HG03520 (cell line): ENCODE measurements around the gene KCNE4.
"Not testable (repeated sequence)": the region's sequence is repeated elsewhere in the genome, so short reads cannot be mapped to it uniquely, and the experiment has no call there.

ENCODE experiments used
- ATAC-seq: cut with Tn5 transposase; IDR thresholded peaks from one replicate; pipeline ENCODE4 v1.9.1; 2021; ENCODE audit warnings: mild to moderate bottlenecking, moderate library complexity; ENCODE audit not compliant: unreplicated experiment

Gene KCNE4

DNA sequence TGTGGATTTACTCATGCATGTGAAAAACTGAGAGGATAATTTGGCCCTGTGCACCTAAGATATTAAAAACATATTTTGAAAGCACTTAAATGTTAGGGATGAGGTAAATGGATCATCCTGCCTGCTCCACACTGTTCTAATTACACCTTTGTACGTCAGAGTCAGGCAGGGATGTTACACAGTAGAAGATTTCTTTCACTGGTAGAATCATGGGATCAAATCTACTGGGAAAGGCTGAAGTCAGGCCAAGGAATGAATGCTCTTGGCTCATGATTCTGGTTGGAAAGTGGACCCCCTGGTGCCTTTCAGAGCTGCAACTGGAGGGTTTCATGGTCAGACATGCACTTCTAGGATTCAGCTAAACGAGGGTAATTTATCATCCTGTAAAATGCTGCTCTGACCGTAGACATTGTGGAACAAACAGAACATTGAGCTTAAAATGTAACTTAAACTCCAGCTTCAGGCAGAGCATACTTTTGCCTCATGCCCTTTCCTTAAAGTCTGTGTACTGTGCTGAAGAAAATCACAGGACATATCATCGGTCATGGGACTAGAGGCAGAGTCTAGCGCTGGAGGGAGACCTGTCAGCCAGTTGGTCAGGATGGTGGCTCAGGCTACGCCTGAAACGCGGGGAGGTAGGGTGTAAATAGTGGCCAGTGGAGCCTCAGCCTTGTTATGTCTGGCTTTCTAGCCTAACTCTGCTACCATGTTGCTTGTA, 4.9 kb downstream of the KCNE4 start:
- ATAC-seq = no peak

DNA sequence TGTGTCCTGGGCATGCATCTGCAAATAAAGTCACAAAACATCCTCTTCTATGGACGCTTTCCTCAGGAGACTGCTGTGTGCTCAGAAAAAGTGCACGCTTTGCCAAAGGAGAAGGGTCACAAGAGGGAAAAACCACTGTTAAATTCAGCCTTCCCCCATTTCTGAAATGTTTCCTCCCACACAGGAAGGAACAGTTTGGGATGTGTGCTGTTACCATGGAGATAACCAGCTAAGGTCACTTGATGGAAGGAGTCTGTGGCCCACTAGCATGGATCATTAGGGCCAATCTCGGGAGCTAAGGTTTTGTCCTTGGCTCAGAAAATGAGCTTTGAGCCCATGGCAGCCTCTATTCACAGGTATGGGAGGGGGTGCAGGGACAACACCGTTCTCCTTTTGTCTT, 5.6 kb downstream of the KCNE4 start:
- no peak for ATAC-seq

DNA sequence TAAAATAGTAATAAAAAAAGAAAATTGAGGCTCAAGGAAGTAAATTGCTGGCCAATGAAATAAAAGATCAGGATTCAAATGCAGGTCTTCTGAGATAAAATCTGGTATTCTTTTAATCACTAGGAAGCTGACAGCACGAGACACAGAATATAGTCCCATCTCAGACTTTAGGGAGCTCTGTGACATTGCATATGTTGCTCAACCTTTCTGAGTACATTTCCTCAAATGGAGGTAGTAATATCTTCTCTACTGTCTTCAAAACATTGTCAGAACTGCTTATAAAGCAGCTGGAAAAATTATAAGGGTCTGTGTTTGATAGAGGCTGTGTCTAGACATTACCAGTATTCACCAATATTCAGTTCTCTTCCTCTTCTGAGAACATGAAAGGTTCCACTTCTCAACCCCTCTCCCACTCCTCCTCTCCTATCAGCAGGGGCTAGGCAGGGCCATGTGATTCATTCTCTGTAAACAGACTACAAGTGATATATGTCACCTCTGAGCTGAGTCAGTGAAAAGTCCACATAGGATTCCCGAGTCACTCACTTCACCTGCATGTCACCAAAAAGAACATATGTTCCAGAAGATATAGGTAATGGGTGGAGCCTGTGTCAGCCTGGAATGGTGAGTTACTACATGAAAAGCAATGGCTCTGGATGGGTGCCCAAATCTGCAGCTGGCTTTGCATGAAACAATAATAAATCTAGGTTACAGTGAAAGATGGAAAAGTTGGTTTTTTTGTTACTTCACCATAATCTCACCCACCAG, 7.1 kb downstream of the KCNE4 start:
- no peak for ATAC-seq

DNA sequence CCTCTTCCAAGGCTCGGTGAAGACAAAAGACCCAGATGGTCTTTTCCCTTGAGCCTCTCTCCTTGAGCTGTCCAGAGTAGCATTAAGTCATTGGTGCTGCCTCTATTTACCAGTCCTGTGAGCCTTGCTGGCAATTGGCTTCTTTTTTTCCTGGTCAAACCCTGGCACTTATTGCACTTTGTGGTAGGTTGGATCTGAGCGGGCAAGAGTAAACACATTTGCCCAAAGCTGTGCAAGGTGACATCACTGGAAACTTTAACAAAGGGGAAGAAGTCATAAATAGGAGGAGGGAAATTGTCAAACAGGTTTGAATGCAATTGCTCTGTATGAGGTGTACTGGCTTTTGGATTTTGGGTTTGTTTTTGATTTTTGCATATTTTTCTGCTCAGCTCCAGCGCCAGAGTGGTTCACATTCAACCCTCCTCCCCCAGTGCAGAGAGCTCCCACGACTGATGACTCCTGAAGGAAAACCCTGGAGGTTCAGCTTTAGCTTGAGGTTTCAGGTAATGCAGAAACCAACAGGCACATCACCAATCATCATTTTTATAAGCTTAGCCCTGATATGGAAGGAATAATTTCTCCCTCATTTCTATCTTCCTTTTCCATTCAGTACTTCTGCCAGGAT, 8.3 kb downstream of the KCNE4 start:
- ATAC-seq = no peak

DNA sequence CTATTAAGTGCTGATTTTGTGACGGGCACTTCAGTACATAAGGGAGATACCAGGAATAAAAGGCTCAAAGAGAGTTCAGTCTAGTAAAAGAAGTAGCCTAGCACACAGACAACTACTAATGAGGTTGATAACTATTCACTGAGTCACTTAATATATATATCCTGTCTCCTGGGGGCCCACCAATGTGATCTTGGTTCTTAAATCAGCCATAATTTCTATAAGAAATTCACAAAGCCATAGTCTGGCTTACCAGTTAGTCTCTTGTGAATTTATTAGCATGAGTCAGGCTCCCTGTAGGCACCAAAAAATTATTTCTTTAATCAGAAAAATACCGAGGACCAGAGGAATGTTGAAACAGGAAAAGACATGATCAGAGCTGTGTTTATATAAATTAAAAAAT, 10.4 kb downstream of the KCNE4 start:
- no peak for ATAC-seq

DNA sequence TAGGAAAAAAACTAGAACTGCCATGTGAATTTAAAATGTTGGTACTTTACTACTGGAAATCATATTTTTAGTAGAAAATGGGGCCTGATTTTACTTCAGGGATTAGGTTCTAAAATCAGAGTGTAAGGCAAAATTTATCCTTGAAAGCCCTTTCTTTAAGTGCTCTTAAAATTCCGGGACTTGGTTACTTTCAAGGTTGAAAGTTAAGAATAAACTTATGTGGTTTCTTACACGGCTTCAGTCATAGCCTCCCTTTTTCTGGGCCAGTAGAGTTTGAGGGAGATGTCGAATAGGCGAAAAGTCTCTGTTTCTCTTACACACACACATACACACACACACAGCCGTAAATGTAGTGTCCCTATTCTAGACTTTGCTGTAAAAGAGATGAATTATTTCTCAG, 13.1 kb downstream of the KCNE4 start:
- ATAC-seq = no peak

DNA sequence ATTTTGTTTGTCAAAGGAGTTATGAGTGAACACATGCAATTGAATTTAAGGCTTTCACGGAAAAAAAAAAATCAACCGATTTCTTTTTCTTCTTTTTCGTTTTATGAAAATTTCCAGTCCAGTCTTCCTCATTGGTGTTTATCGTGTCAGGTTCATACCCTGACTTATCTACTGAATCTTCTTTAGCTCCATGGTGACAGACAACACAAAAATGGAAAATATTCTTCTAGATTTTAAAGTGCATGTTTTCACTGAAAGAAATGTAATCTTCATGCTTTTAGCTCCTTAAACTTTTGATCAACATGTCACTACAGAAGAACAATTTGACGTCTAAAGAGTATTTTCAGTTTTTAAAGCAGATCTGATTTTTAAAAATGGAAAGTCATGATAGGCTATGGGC, 14.7 kb downstream of the KCNE4 start:
- ATAC-seq = no peak

DNA sequence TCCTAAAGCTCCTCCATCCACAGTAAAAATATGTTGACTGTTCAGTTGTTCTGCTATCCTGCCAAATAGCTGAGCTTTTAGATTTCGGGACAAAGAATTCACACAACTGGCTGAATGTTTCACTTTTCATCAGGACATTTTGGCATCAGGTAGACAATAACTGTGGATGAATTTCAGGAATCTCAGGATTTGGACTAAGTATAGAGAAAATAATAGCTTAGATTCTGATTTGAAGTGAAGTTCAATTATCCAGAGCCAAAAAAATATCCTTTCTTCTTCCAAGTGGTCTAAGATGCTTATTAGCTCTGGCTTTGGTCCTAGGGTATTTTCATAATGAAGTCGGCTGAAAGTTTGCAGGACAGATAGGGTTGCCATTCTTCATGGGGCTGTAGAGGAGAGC, 16.1 kb downstream of the KCNE4 start:
- ATAC-seq = no peak

DNA sequence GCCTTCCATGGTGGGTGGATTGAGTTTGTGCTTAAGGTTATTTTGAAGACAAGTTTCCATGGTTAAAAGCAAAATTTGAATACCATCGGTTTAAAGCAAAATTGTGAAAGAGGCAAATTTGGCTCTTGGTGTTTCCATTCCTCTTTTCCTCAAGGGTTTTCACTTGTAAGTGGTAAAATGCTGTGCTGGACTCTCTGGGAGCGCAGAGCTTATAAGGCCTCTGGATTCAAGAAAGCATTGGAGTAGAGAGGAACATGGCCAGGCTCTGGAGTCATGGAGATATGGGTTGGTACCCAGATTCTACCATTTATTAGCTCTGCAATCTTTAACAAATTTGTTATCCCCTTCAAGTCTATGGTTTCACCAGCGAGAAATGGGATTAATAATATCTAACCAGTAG, 17.5 kb downstream of the KCNE4 start:
- ATAC-seq = no peak

DNA sequence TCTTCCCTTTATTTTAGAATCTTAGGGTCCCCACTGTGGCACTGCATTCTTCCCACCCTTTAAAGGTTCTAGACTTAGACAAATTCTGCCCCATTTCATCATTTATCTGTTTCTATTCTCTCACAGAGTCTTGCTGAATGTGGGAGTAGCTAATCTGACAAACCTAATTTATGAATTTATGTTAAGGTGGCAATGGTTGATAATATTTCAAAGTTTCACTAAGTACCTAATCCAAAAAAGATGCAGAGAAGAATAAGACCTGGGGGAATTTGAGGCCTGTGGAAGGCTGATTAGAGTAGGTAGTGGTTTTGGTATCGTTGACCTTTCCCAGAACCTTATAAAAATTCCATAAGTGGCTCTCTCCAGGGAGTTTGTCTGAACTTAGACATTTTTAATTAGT, 18.0 kb downstream of the KCNE4 start:
- ATAC-seq = no peak

DNA sequence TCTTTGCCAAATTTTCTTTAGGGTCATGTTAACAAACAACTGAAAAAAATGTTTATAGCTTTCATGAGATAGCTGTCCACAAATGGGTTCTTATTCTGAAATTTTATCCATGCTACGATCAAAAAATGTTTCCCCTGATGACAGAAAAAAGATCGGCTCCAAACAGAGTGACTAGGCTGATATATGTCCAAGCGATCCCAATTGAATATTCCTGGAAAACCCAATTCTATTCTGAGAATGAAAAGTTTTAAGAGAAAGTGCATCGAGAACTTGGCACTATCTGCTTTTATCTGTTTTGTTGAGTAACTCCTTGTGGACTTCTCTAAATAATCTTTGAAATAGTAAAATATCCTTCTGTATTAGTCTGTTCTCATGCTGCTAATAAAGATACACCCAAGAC, 19.1 kb downstream of the KCNE4 start:
- no peak for ATAC-seq

DNA sequence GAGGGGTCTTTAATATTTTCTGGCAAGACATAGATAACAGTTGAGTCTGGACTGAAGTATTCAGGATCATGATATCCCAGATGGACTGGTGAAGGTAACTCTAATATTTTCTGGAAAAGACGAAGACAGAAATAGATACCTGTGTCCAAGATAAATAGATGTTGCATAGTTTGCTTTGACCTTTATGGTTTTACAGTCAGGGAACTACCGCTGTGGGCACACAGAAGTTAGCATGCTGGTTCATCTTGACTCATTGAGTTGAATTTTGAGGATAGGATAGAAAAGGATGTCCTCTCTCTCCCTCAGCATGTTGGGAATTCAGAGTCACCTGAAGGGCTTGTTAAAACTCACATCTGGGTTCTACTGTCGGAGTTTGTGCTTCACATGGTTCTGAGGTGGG, 20.8 kb downstream of the KCNE4 start:
- no peak for ATAC-seq

DNA sequence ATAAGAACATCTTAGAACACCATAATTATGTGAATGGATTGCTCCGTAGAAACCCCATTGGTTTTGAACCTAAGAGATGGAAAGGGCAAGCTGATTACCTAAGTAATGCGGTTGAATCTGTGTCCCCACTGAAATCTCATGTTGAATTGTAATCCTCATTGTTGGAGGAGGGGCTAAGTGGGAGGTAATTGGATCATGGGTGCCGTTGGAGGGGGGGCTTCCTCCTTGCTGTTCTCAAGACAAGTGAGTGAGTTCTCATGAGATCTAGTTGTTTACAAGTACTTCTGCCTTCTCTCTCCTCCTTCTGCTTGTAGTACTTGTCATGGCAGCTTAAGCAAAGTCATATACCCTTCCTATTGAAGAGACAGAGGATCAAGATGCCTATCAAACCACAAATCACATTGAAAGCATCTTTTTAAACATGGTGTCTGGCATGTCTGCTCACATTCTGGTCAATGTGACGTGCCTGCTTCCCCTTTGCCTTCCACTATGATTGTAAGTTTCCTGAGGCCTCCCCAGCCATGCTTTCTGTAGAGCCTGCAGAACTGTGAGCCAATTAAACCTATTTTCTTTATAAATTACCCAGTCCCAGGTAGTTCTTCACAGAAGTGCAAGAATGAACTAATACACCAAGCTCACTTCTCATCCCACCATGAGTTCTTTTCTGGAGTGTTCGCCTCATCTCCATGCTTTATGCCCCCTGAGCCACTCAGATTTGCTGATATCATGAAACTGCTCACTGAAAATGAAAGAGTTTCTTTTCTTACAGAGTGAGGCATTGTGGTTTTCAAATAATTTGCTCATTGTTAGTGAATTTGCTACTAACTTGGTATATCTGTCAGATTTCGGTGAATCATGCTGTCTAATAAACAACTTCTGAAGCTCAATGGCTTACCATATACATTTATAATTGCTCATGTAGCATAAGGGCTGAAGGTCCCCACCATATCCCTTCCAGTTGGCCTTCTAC, 23.6 kb downstream of the KCNE4 start:
- peak; percentile 87 for ATAC-seq

DNA sequence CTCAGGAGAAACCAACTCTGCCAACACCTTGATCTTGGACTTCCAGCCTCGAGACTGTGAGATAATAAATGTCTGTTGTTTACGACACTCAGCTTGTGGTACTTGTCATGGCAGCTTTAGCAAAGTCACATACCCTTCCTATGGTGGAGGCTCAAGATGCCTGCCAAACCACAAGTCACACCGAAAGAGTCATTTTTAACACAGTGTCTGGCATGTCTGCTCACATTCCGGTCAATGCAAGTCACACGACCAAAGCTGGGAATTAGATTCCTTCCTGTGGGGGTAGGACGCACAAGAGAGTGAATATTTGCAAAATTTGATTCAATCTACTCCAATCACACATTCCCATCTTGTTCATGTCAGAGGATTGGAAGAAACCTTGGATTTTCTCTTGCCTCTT, 24.6 kb downstream of the KCNE4 start:
- no peak for ATAC-seq

DNA sequence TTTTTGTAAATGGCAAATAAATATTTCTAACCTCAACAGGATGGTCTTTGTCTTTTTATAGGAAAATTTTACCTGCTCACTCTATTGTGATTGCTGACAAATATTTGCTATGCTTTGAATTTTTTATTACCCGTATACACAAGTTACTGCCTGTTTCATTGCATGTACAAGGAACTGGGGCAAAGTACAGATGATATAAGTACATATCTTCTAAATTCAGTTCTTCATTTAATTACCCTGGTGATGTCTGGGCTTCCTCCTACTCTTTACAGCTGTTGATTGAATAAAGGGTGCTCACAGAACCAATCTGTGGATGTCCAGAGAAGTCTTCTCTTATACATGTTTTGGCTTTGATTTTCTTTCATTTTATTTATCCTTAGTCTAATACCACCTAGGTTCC, 26.5 kb downstream of the KCNE4 start:
- ATAC-seq = no peak

DNA sequence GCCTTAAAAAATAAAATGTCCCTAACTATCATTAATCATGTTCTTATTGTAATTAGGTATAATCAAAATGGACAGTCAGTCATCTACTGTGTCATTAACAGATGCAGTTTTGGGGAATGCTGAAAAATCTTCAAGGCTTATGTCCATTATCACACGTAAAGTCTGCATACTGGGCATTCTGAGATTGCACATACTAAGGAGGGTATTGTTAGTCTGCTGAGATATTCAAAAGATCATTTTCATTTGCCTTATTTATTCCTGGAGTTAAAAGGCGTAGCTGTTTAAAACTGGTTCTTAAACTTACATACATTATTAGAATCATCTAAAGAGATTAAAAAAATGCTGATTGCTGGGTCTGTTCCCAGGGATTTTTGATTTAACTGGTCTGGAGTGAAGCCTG, 27.4 kb downstream of the KCNE4 start:
- no peak for ATAC-seq

DNA sequence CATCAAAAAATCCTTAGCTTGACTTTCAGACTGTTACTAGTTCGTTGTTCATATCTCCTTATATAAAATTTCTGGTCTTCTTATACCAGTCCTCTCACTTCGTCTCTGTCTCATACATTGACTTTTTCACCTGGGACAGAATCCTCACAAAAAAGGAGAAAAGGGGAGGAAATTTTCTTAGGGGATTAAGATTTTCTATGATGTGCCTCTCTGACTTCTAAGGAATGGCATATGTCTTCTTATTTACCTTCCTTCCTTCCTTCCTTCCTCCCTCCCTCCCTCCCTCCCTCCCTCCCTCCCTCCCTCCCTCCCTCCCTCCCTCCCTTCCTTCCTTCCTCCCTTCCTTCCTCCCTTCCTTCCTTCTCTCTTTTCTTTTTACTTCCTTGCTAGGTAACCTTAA, 27.9 kb downstream of the KCNE4 start:
- ATAC-seq = no peak

DNA sequence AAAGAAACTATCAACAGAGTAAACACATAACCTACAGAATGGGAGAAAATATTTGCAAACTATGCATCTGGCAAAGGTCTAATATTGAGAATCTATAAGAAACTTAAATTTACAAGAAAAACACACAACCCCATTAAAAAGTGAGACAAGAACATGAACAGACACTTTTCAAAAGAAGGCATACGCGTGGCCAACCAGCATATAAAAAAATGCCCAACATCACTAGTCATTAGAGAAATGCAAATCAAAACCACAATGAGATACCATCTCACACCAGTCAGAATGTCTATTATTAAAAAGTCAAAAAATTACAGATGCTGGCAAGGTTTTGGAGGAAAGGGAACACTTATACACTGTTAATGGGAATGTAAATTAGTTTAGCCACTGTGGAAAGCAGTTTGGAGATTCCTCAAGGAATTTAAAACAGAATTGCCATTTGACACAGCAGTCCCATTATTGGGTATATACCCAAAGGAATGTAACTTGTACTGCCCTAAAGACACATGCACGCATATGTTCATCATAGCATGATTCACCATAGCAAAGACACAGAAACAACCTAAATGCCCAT, 28.9 kb downstream of the KCNE4 start:
- not testable (repeated sequence) for ATAC-seq

DNA sequence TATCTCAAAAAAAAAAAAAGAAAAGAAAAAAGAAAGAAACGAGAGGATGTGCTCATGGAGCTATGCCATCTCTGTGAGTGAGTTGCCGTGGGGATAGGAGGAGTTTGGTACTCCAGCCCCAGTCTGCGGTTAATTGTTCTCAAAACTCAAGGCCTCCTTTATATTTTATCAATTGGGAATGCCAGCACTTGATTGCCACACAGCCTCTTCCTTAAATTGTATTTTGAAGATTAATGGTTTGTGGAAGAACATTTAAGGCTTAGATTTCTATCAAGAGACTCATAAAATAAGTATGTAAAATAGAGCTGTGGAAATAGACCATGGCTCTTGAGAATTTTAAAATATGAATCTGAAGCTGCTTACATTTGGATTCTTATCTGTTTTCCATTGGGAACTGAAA, 29.8 kb downstream of the KCNE4 start:
- ATAC-seq = no peak

DNA sequence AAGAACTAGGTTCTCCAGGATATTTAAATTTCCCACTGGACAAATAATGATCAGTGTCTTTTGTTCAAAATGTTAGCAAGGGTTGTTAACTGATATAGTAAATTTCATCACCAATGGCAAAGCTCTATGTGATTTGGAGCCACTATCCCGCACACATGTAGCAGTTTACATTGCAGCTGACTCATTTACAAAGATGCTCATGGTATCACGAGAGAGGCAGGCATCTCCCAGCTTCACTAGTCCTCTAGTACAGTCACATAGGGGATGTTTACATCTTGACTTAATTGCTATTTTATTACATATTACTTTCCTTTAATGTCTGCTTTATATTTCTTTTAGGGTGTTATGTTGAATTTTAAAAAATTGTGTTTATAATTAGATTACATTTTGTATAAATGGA, 30.7 kb downstream of the KCNE4 start:
- ATAC-seq = no peak
